CD14-positive monocyte (primary cell): ENCODE measurements around the gene CHTF8. TPM values are rescaled to one million over a fixed set of nuclear protein-coding genes. Genes with fewer than 3 reads are reported as not detected.

ENCODE experiments used
- DNase-seq, 3 donors: peaks; one replicate each; pipeline ENCODE4 v3.0.0-alpha.2; 2011 to 2022
- H2AFZ ChIP-seq: 2 replicates; pipeline ENCODE4 v1.6.0; 2012; ENCODE audit warnings: mild to moderate bottlenecking, low read depth, low read length, inconsistent platforms; ENCODE audit not compliant: insufficient read depth, poor library complexity, severe bottlenecking
- H3K27ac ChIP-seq, 2 donors: 1 replicate in 1 of 2; 2 replicates in 1 of 2; pipeline ENCODE4 v1.5.1; 2012 to 2013; ENCODE audit warnings: low read length in 2 of 2, control low read depth in 1 of 2, inconsistent platforms in 1 of 2, low read depth in 1 of 2, mild to moderate bottlenecking in 1 of 2
- H3K27me3 ChIP-seq, 2 donors: one replicate each; pipeline versions ENCODE4 v1.6.0 to v1.6.1; 2011 to 2013; ENCODE audit warnings: low read length in 2 of 2; ENCODE audit not compliant: control insufficient read depth in 2 of 2, insufficient read depth in 2 of 2
- H3K36me3 ChIP-seq, 2 donors: replicated peaks in 1 of 2; 1 replicate in 1 of 2; 2 replicates in 1 of 2; pipeline versions ENCODE4 v1.5.1 to v1.6.1; 2012 to 2013; ENCODE audit warnings: low read length in 2 of 2, control low read depth in 1 of 2, inconsistent platforms in 1 of 2, mild to moderate bottlenecking in 1 of 2; ENCODE audit not compliant: insufficient read depth in 2 of 2, control insufficient read depth in 1 of 2
- H3K4me1 ChIP-seq, 2 donors: 1 replicate in 1 of 2; 2 replicates in 1 of 2; pipeline versions ENCODE4 v1.5.1 to v1.6.1; 2012 to 2013; ENCODE audit warnings: low read length in 2 of 2, control low read depth in 1 of 2, inconsistent platforms in 1 of 2, mild to moderate bottlenecking in 1 of 2, moderate library complexity in 1 of 2; ENCODE audit not compliant: insufficient read depth in 2 of 2, control insufficient read depth in 1 of 2
- H3K4me2 ChIP-seq: replicated peaks from 2 replicates; pipeline ENCODE3; 2012; ENCODE audit warnings: low read length, moderate library complexity, mild to moderate bottlenecking; ENCODE audit not compliant: poor library complexity, severe bottlenecking; ENCODE audit errors: extremely low read depth
- H3K4me3 ChIP-seq, 3 experiments: fragments of 200-600 bp in 1 of 3; sonication (generic) in 1 of 3; replicated peaks in 1 of 3; 1 replicate in 2 of 3; 2 replicates in 1 of 3; pipeline ENCODE4 v1.5.1; 2011 to 2013; ENCODE audit warnings: low read length in 3 of 3, mild to moderate bottlenecking in 3 of 3, control low read depth in 2 of 3, low read depth in 2 of 3, inconsistent platforms in 1 of 3, moderate library complexity in 1 of 3
- H3K79me2 ChIP-seq: 2 replicates; pipeline ENCODE4 v1.6.0; 2012; ENCODE audit warnings: mild to moderate bottlenecking, control low read depth, inconsistent platforms, low read length, moderate library complexity; ENCODE audit not compliant: insufficient read depth
- H3K9ac ChIP-seq: 2 replicates; pipeline ENCODE4 v1.6.0; 2017; ENCODE audit warnings: low read length, mild to moderate bottlenecking; ENCODE audit not compliant: insufficient read depth, poor library complexity, severe bottlenecking
- H3K9me3 ChIP-seq, 2 donors: replicated peaks in 1 of 2; 1 replicate in 1 of 2; 2 replicates in 1 of 2; pipeline versions ENCODE4 v1.5.1 to v1.6.1; 2012 to 2013; ENCODE audit warnings: low read length in 2 of 2, control low read depth in 1 of 2; ENCODE audit not compliant: control insufficient read depth in 1 of 2, insufficient read depth in 1 of 2
- H4K20me1 ChIP-seq: 2 replicates; pipeline ENCODE4 v1.6.0; 2012; ENCODE audit warnings: mild to moderate bottlenecking, low read length, control low read depth, moderate library complexity; ENCODE audit not compliant: insufficient read depth
- H3K27ac Mint-ChIP-seq, 7 donors: one replicate each; pipeline ENCODE4 v1.8.0; 2020; ENCODE audit warnings: mild to moderate bottlenecking in 7 of 7, mixed read lengths in 7 of 7, moderate library complexity in 6 of 7, inconsistent platforms in 2 of 7
- H3K27me3 Mint-ChIP-seq, 3 donors: one replicate each; pipeline ENCODE4 v1.8.0; 2021 to 2022; ENCODE audit warnings: low read depth in 3 of 3, mild to moderate bottlenecking in 3 of 3, mixed read lengths in 3 of 3, moderate library complexity in 3 of 3, inconsistent platforms in 1 of 3
- H3K36me3 Mint-ChIP-seq, 2 donors: one replicate each; pipeline ENCODE4 v1.8.0; 2020; ENCODE audit warnings: mixed read lengths in 2 of 2, inconsistent platforms in 1 of 2, mild to moderate bottlenecking in 1 of 2
- H3K4me1 Mint-ChIP-seq: one replicate; pipeline ENCODE4 v1.8.0; 2020; ENCODE audit warnings: mild to moderate bottlenecking, mixed read lengths
- H3K4me3 Mint-ChIP-seq, 2 donors: one replicate each; pipeline ENCODE4 v1.8.0; 2020; ENCODE audit warnings: mild to moderate bottlenecking in 2 of 2, mixed read lengths in 2 of 2, moderate library complexity in 1 of 2
- H3K9me3 Mint-ChIP-seq, 7 donors: one replicate each; pipeline ENCODE4 v1.8.0; 2020 to 2022; ENCODE audit warnings: mixed read lengths in 7 of 7, mild to moderate bottlenecking in 6 of 7, moderate library complexity in 6 of 7, inconsistent platforms in 2 of 7
- WGBS: methylation state at CpG from one replicate; pipeline ENCODE4 v1.1.5; 2013; ENCODE audit warnings: missing lambda C conversion rate; ENCODE audit not compliant: insufficient coverage; 5-methylcytosine and 5-hydroxymethylcytosine counted together
- intact Hi-C, 2 donors: fragments of 100-400 bp; cut with micrococcal nuclease; formaldehyde crosslinking; loops; one replicate each; pipeline versions ENCODE4 v1.15.0 to v1.15.1; 2023
- polyA plus RNA-seq, 3 donors: library from polyadenylated mRNA; depleted of rRNA in 1 of 3; unstranded in 2 of 3; stranded (reverse) in 1 of 3; fragments of 300-500 nt in 2 of 3; fragments of >200 nt in 1 of 3; fragmentation: Illumina TruSeq in 2 of 3; gene quantifications; 1 replicate in 2 of 3; 2 replicates in 1 of 3; pipeline ENCODE4 v1.2.3, GENCODE V29; 2012 to 2021
- TF ChIP-seq, protein P1 (sequence below): fragments of 200-600 bp; IDR thresholded peaks from one replicate; pipeline ENCODE4 v1.8.0; 2022; ENCODE audit warnings: antibody characterized with exemption, mild to moderate bottlenecking

Gene CHTF8
- polyA plus RNA-seq, 3 donors = 45.9 to 172 (median 158) TPM

DNA sequence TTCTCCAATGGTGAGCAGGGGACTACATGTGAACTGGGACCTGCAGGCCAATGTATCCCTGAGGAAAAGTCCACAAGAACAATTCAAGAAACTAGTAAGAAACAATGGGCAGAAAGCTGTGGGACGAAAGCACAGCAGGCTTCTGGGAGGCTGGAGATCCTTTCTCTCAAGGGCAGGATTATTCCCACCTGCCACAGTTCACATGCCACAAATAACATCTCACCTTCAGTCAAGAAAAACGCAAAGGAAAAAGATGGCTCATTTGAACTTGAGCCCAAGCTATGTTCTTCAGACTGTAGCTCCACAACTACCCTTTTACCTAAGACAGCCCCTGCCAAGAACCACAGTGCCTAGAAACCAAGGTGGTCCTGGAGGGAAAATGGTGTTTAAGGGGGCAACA is 13.9 kb downstream of the CHTF8 start:
- H3K27me3 ChIP-seq = no peaks in the 10 kb centered on the region
- no peaks in the 10 kb centered on the region for H3K9me3 ChIP-seq
- no CpG with 5 or more reads among the region's 2 CpGs for WGBS
- H3K79me2 ChIP-seq = peaks cover 6% of the 10 kb centered on the region
- Mint-ChIP-seq H3K9me3 (peaks cover 0 to 2% (median 0%) of the 10 kb centered on the region in 7 donors), H3K27ac (peak overlapping the region in 1 of 7 donors; percentile 47), H3K4me3 (no peak overlapping the region), H3K27me3 (peaks cover 0 to 1% (median 0%) of the 10 kb centered on the region in 3 donors), H3K4me1 (peaks cover 3% of the 10 kb centered on the region), H3K36me3 (peaks cover 52 to 84% of the 10 kb centered on the region in 2 donors)
- no peak overlapping the region for H3K4me3 ChIP-seq
- no peaks in the 10 kb centered on the region for H3K4me1 ChIP-seq
- no peak for DNase-seq
- no peak overlapping the region for H3K4me2 ChIP-seq
- H4K20me1 ChIP-seq = peaks cover 91% of the 10 kb centered on the region
- no peak overlapping the region for H3K27ac ChIP-seq
- H3K9ac ChIP-seq = no peak overlapping the region
- H3K36me3 ChIP-seq = peaks cover 53 to 76% of the 10 kb centered on the region in 2 donors
- TF ChIP-seq, protein P1, sequence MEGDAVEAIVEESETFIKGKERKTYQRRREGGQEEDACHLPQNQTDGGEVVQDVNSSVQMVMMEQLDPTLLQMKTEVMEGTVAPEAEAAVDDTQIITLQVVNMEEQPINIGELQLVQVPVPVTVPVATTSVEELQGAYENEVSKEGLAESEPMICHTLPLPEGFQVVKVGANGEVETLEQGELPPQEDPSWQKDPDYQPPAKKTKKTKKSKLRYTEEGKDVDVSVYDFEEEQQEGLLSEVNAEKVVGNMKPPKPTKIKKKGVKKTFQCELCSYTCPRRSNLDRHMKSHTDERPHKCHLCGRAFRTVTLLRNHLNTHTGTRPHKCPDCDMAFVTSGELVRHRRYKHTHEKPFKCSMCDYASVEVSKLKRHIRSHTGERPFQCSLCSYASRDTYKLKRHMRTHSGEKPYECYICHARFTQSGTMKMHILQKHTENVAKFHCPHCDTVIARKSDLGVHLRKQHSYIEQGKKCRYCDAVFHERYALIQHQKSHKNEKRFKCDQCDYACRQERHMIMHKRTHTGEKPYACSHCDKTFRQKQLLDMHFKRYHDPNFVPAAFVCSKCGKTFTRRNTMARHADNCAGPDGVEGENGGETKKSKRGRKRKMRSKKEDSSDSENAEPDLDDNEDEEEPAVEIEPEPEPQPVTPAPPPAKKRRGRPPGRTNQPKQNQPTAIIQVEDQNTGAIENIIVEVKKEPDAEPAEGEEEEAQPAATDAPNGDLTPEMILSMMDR = no peak
- intact Hi-C loops = no loop called here
- no peak overlapping the region for H2AFZ ChIP-seq

DNA sequence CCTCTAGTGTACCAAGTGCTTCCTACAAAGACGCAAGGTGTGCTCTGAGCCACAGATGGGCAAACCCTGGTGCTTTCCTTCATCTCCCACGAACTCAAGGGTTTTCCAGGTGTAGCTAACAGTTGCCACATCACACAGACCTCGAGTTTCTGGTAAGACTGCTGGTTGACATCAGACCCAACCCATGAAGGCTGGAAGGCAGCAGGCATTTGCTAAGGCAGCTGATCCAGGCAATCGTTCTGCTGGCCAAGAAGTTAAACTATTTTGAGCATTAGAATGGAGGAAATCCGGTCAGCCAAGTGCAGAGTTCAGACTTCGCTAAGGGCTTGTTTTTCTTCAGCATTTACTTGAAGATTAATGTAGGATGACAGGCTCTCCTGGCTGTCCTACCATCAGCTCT is 15.5 kb downstream of the CHTF8 start:
- Histone ChIP-seq H3K4me2 (no peak overlapping the region), H3K27ac (no peak overlapping the region), H3K36me3 (peaks cover 53 to 81% of the 10 kb centered on the region in 2 donors), H3K27me3 (no peaks in the 10 kb centered on the region), H3K9me3 (no peaks in the 10 kb centered on the region), H4K20me1 (peaks cover 92% of the 10 kb centered on the region), H3K79me2 (no peaks in the 10 kb centered on the region), H3K9ac (no peak overlapping the region), H2AFZ (no peak overlapping the region), H3K4me3 (no peak overlapping the region), H3K4me1 (no peaks in the 10 kb centered on the region)
- Mint-ChIP-seq H3K27ac (peak overlapping the region in 1 of 7 donors; percentile 31), H3K4me1 (peaks cover 6% of the 10 kb centered on the region), H3K4me3 (no peak overlapping the region), H3K36me3 (peaks cover 54 to 76% of the 10 kb centered on the region in 2 donors), H3K9me3 (peaks cover 0 to 2% (median 0%) of the 10 kb centered on the region in 7 donors), H3K27me3 (peaks cover 0 to 2% (median 1%) of the 10 kb centered on the region in 3 donors)
- WGBS = 100% methylated on average over 4 of the region's 6 CpGs
- intact Hi-C loops = no loop called here
- DNase-seq = no peak
- TF ChIP-seq, protein P1 = no peak
